Measurements from ENCODE around the gene RCVRN.

Gene RCVRN

GRCh38 chr17:9894231-9894630 lies 10.8 kb downstream of the RCVRN start:
- DNase-seq (ENCODE audit: low read depth), result no peak
- H3K4me3 ChIP-seq (ENCODE audit: low read depth, low read length), result no peak overlapping the region
- TF ChIP-seq CTCF (IDR thresholded peaks at IDR 0.05; ENCODE audit: insufficient read depth, low read depth, low read length, missing control alignments), result no peak

GRCh38 chr17:9893411-9894012 lies 11.6 kb downstream of the RCVRN start:
- DNase-seq (ENCODE audit: low read depth), result no peak
- no peak overlapping the region for H3K4me3 ChIP-seq (ENCODE audit: low read depth, low read length)
- no peak for TF ChIP-seq CTCF (IDR thresholded peaks at IDR 0.05; ENCODE audit: insufficient read depth, low read depth, low read length, missing control alignments)

- peak; percentile 50 for DNase-seq (ENCODE audit: low read depth)
- H3K4me3 ChIP-seq (ENCODE audit: low read depth, low read length), result no peak overlapping the region
- TF ChIP-seq CTCF (IDR thresholded peaks at IDR 0.05; ENCODE audit: insufficient read depth, low read depth, low read length, missing control alignments), result peak; percentile 65
These were observed 14.9 kb downstream of the RCVRN start for GRCh38 chr17:9890124-9890523.

GRCh38 chr17:9887508-9887907 lies 17.6 kb downstream of the RCVRN start:
- no peak for TF ChIP-seq CTCF (IDR thresholded peaks at IDR 0.05; ENCODE audit: insufficient read depth, low read depth, low read length, missing control alignments)
- no peak overlapping the region for H3K4me3 ChIP-seq (ENCODE audit: low read depth, low read length)
- no peak for DNase-seq (ENCODE audit: low read depth)

GRCh38 chr17:9886141-9886930 lies 18.7 kb downstream of the RCVRN start:
- no peak for DNase-seq (ENCODE audit: low read depth)
- H3K4me3 ChIP-seq (ENCODE audit: low read depth, low read length), result no peak overlapping the region
- no peak for TF ChIP-seq CTCF (IDR thresholded peaks at IDR 0.05; ENCODE audit: insufficient read depth, low read depth, low read length, missing control alignments)

- no peak for TF ChIP-seq CTCF (IDR thresholded peaks at IDR 0.05; ENCODE audit: insufficient read depth, low read depth, low read length, missing control alignments)
- DNase-seq (ENCODE audit: low read depth), result no peak
- H3K4me3 ChIP-seq (ENCODE audit: low read depth, low read length), result no peak overlapping the region
These were observed 21.6 kb downstream of the RCVRN start for GRCh38 chr17:9883451-9883850.
